GM12878 (cell line): ENCODE measurements around the gene HTR3A. TPM values are rescaled to one million over a fixed set of nuclear protein-coding genes. Genes with fewer than 3 reads are reported as not detected.

ENCODE experiments used
- ATAC-seq: fragments of 200-7000 bp; cut with Tn5 transposase; 3 replicates; pipeline ENCODE4 v1.9.1; 2020; ENCODE audit warnings: mild to moderate bottlenecking, moderate library complexity
- BruUV-seq: library from RNA; stranded (reverse); fragments of 400-500 nt; replicated peaks from 2 replicates; lab custom pipeline; 2021; lab: Mats Ljungman, UMichigan
- CTCF ChIA-PET: fragments of 300-600 bp; sonication (Branson Sonifier 250); formaldehyde crosslinking; extraction: SDS; loops from one replicate; lab custom pipeline; 2021; ENCODE audit warnings: inconsistent platforms; lab: Yijun Ruan, JAX
- POLR2A ChIA-PET: fragments of 350-600 bp; formaldehyde crosslinking; extraction: SDS; loops from one replicate; lab custom pipeline; 2021; ENCODE audit warnings: inconsistent platforms; lab: Charles Lee
- RAD21 ChIA-PET: fragments of 300-600 bp; sonication (Branson Sonifier 250); formaldehyde crosslinking; loops from one replicate; lab custom pipeline; 2023; ENCODE audit warnings: antibody characterized with exemption; ENCODE audit not compliant: unreplicated experiment; lab: Charles Lee
- SMC1A ChIA-PET: fragments of 300-600 bp; sonication (Branson Sonifier 250); formaldehyde crosslinking; loops from one replicate; lab custom pipeline; 2023; ENCODE audit not compliant: unreplicated experiment, uncharacterized antibody; lab: Charles Lee
- DNase-seq: peaks from one replicate; pipeline ENCODE4 v3.0.0-alpha.2; 2011; ENCODE audit warnings: low read depth, low spot score
- FAIRE-seq: peaks from 3 replicates; lab custom pipeline; 2011; peaks lifted over from hg19 to GRCh38; lab: Jason Lieb, UNC
- H2AFZ ChIP-seq: 2 replicates; pipeline ENCODE4 v1.6.0; 2011; ENCODE audit warnings: low read depth, low read length, control low read depth; ENCODE audit not compliant: control insufficient read depth
- H3K27ac ChIP-seq: 2 replicates; pipeline ENCODE4 v1.5.1; 2011; ENCODE audit warnings: control low read depth; ENCODE audit not compliant: control insufficient read depth, insufficient read depth
- H3K27me3 ChIP-seq, 2 experiments: replicated peaks in 1 of 2; 2 replicates each; pipeline versions ENCODE4 v1.6.0 to v1.6.1; 2011; ENCODE audit warnings: low read length in 1 of 2; ENCODE audit not compliant: control insufficient read depth in 2 of 2, insufficient read depth in 2 of 2
- H3K36me3 ChIP-seq, 2 experiments: 2 replicates each; pipeline ENCODE4 v1.5.1; 2011; ENCODE audit warnings: low read length in 1 of 2; ENCODE audit not compliant: control insufficient read depth in 2 of 2, insufficient read depth in 2 of 2
- H3K4me1 ChIP-seq: 2 replicates; pipeline ENCODE4 v1.6.1; 2011; ENCODE audit warnings: mild to moderate bottlenecking, low read length, moderate library complexity, mixed read lengths; ENCODE audit not compliant: control insufficient read depth, insufficient read depth
- H3K4me2 ChIP-seq: 2 replicates; pipeline ENCODE4 v1.6.0; 2011; ENCODE audit warnings: control low read depth; ENCODE audit not compliant: control insufficient read depth, insufficient read depth
- H3K4me3 ChIP-seq: fragments of 200-600 bp; sonication (generic); 2 replicates; pipeline ENCODE4 v1.5.1; 2016
- H3K79me2 ChIP-seq: 2 replicates; pipeline ENCODE4 v1.6.0; 2011; ENCODE audit warnings: low read length; ENCODE audit not compliant: control insufficient read depth, insufficient read depth
- H3K9ac ChIP-seq: 2 replicates; pipeline ENCODE4 v1.8.0; 2011; ENCODE audit warnings: low read length, control low read depth, mixed read lengths; ENCODE audit not compliant: control insufficient read depth, insufficient read depth
- H3K9me3 ChIP-seq: replicated peaks from 3 replicates; pipeline ENCODE4 v1.5.1; 2011; ENCODE audit warnings: mild to moderate bottlenecking, low read length; ENCODE audit not compliant: control insufficient read depth, insufficient read depth
- H4K20me1 ChIP-seq: 2 replicates; pipeline ENCODE4 v1.6.0; 2011; ENCODE audit not compliant: control insufficient read depth, insufficient read depth
- BRCA1 ChIP-seq: IDR thresholded peaks from 2 replicates; pipeline ENCODE4 v1.6.1; 2011; ENCODE audit warnings: low read depth, low read length, improper control_type of control experiment
- CBX3 ChIP-seq: fragments of 200-600 bp; sonication (generic); IDR thresholded peaks from 2 replicates; pipeline ENCODE4 v1.6.1; 2016; ENCODE audit warnings: low read depth, borderline replicate concordance
- CHD1 ChIP-seq: IDR thresholded peaks from 2 replicates; pipeline ENCODE4 v1.6.1; 2012; ENCODE audit warnings: low read depth, low read length, improper control_type of control experiment
- CHD4 ChIP-seq: fragments of 200-600 bp; sonication (generic); IDR thresholded peaks from 2 replicates; pipeline ENCODE4 v1.6.1; 2016; ENCODE audit warnings: mild to moderate bottlenecking
- CREB1 ChIP-seq: IDR thresholded peaks from 2 replicates; pipeline ENCODE4 v1.6.1; 2012; ENCODE audit warnings: low read depth, mild to moderate bottlenecking, inconsistent platforms
- EP300 ChIP-seq, 2 experiments: fragments of 150-350 bp in 1 of 2; IDR thresholded peaks; 2 replicates each; pipeline ENCODE4 v1.6.1; 2011 to 2012; ENCODE audit warnings: low read depth in 2 of 2, low read length in 2 of 2, borderline replicate concordance in 1 of 2, improper control_type of control experiment in 1 of 2, inconsistent platforms in 1 of 2; ENCODE audit not compliant: control insufficient read depth in 1 of 2
- ESRRA ChIP-seq: IDR thresholded peaks from 2 replicates; pipeline ENCODE4 v1.6.1; 2012; ENCODE audit warnings: mild to moderate bottlenecking, low read length, improper control_type of control experiment
- FOS ChIP-seq: IDR thresholded peaks from 3 replicates; pipeline ENCODE4 v1.6.1; 2011; ENCODE audit warnings: borderline replicate concordance; ENCODE audit not compliant: insufficient read length; ENCODE audit errors: extremely low read depth
- HCFC1 ChIP-seq: fragments of 150-350 bp; IDR thresholded peaks from 2 replicates; pipeline ENCODE4 v1.6.1; 2014; ENCODE audit warnings: low read length
- HDAC6 ChIP-seq: fragments of 200-600 bp; sonication (generic); IDR thresholded peaks from one replicate; pipeline ENCODE4 v1.8.0; 2017; ENCODE audit warnings: antibody characterized with exemption; ENCODE audit not compliant: unreplicated experiment
- LARP7 ChIP-seq: fragments of 450-650 bp; IDR thresholded peaks from 2 replicates; pipeline ENCODE4 v1.6.1; 2017; ENCODE audit warnings: mild to moderate bottlenecking
- MEF2B ChIP-seq: fragments of 450-650 bp; IDR thresholded peaks from 2 replicates; pipeline ENCODE4 v1.6.1; 2018; ENCODE audit warnings: mild to moderate bottlenecking, moderate library complexity; ENCODE audit not compliant: partially characterized antibody, poor library complexity, severe bottlenecking
- POU2F2 ChIP-seq: IDR thresholded peaks from 3 replicates; pipeline ENCODE4 v1.6.1; 2011; ENCODE audit warnings: low read depth, mild to moderate bottlenecking, low read length, borderline replicate concordance
- RB1 ChIP-seq: fragments of 450-650 bp; formaldehyde crosslinking; IDR thresholded peaks from 2 replicates; pipeline ENCODE4 v1.6.1; 2017; ENCODE audit warnings: mild to moderate bottlenecking, borderline replicate concordance
- RBBP5 ChIP-seq: fragments of 200-600 bp; sonication (generic); conservative IDR thresholded peaks from 2 replicates; pipeline ENCODE4 v1.6.1; 2016
- RCOR1 ChIP-seq: conservative IDR thresholded peaks from 2 replicates; pipeline ENCODE4 v1.6.1; 2012; ENCODE audit warnings: low read depth, low read length, improper control_type of control experiment
- TCF12 ChIP-seq: IDR thresholded peaks from 2 replicates; pipeline ENCODE4 v1.6.1; 2011; ENCODE audit warnings: low read depth, mild to moderate bottlenecking, low read length
- ZBED1 ChIP-seq: IDR thresholded peaks from 2 replicates; pipeline ENCODE4 v1.6.1; 2016; ENCODE audit warnings: borderline replicate concordance
- ZNF274 ChIP-seq: IDR thresholded peaks from one replicate; pipeline ENCODE4 v1.8.0; 2011; ENCODE audit not compliant: insufficient read length, insufficient read depth
- WGBS: methylation state at CpG from one replicate; pipeline ENCODE4 v1.1.6; 2016; ENCODE audit warnings: low lambda C conversion rate; ENCODE audit not compliant: insufficient replicate concordance, insufficient coverage; ENCODE audit errors: missing lambda C conversion rate; 5-methylcytosine and 5-hydroxymethylcytosine counted together
- in situ Hi-C: fragments of 300-500 bp; cut with MboI; formaldehyde crosslinking; loops from 9 replicates; pipeline ENCODE4 v1.14.3; 2018; ENCODE audit warnings: mixed read lengths
- intact Hi-C: fragments of 100-400 bp; cut with micrococcal nuclease; formaldehyde crosslinking; loops from one replicate; pipeline ENCODE4 v1.14.2; 2022; ENCODE audit not compliant: unreplicated experiment
- polyA plus RNA-seq, 11 experiments: library from polyadenylated mRNA; depleted of rRNA in 4 of 11; unstranded in 6 of 11; stranded (reverse) in 5 of 11; fragments of >200 nt; fragmentation: Nextera tagmentation in 4 of 11; fragmentation: Illumina TruSeq in 1 of 11; extraction: Ambion mirVana in 4 of 11; extraction: Trizol in 1 of 11; gene quantifications; 1 replicate in 1 of 11; 2 replicates in 10 of 11; pipeline versions ENCODE4 v1.2.1 to v1.2.3, GENCODE V29; 2011 to 2016; ENCODE audit warnings: inconsistent platforms in 2 of 11, missing spikeins in 2 of 11, low read depth in 1 of 11
- total RNA-seq, 4 experiments: library from RNA; depleted of rRNA in 3 of 4; stranded (reverse); fragments of >200 nt in 3 of 4; fragmentation: Illumina TruSeq in 1 of 4; extraction: Trizol in 1 of 4; gene quantifications; 2 replicates each; pipeline versions ENCODE4 v1.2.1 to v1.2.3, GENCODE V29; 2013 to 2021
- TF ChIP-seq, protein P1 (sequence below): fragments of 450-650 bp; IDR thresholded peaks from 2 replicates; pipeline ENCODE4 v1.6.1; 2014; ENCODE audit warnings: mild to moderate bottlenecking

HTR3A gene
- total and polyA plus RNA-seq, 10 of the 15 experiments (the other 5 are each of a cell fraction or from before 2014, with no cell fraction given), result not detected

DNA sequence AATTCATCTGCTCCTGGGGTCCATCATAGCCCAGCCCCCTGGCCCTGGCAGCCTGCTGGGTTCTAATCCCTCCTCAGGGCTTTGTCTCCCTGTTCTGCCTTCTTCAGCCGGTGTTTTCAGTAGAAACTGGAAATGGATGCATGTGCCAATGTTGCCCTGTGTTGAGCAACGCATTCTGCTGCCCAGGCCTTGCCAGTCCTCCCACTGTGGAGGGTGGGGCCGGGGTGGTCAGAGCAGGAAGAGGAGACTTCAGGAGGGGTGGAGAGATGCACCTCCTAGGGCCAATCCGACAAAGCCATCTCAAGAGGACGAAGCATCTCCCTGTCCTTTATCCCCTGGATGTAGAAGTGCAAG, 57.0 kb downstream of the HTR3A start:
- Histone ChIP-seq H3K4me3 (no peak overlapping the region), H4K20me1 (no peaks in the 10 kb centered on the region), H2AFZ (no peak overlapping the region), H3K4me1 (no peaks in the 10 kb centered on the region), H3K27me3 (no peaks in the 10 kb centered on the region; a peak in 1 of 4 replicates), H3K9me3 (no peaks in the 10 kb centered on the region), H3K79me2 (no peaks in the 10 kb centered on the region), H3K27ac (no peak overlapping the region), H3K36me3 (no peaks in the 10 kb centered on the region), H3K9ac (no peak overlapping the region), H3K4me2 (no peak overlapping the region)
- in situ Hi-C loops, result no loop called here
- 25% methylated on average over 5 of the region's 5 CpGs for WGBS
- ChIA-PET CTCF (no interaction called here), POLR2A (no interaction called here), RAD21 (no interaction called here), SMC1A (no interaction called here)
- DNase-seq, result no peak
- FAIRE-seq, result no peak
- ATAC-seq, result no peak
- no TSS peak for BruUV-seq
- TF ChIP-seq RCOR1 (no peak), ZBED1 (no peak), POU2F2 (no peak)
- TF ChIP-seq, protein P1, sequence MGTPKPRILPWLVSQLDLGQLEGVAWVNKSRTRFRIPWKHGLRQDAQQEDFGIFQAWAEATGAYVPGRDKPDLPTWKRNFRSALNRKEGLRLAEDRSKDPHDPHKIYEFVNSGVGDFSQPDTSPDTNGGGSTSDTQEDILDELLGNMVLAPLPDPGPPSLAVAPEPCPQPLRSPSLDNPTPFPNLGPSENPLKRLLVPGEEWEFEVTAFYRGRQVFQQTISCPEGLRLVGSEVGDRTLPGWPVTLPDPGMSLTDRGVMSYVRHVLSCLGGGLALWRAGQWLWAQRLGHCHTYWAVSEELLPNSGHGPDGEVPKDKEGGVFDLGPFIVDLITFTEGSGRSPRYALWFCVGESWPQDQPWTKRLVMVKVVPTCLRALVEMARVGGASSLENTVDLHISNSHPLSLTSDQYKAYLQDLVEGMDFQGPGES, result no peak
- intact Hi-C loops, result no loop called here

DNA sequence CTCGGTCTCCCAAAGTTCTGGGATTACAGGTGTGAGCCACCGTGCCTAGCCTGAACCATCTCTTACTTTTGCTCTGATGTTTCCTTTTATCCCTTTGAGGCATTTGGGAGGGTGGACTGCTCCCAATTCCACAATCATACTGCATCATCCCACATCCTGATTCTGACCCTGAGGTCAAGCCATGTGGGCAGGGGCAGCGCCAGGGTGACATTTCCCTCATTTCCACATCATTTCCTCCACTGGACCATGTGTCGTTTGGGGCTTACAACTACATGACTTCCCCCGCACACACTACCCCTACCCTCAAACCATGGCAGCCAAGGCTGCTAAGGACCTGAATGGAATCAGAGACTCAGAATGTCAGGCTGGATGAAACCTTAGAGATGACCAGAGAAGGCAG, 58.2 kb downstream of the HTR3A start:
- intact Hi-C loops, result no loop called here
- Histone ChIP-seq H3K4me3 (no peak overlapping the region), H3K4me2 (no peak overlapping the region), H3K79me2 (no peaks in the 10 kb centered on the region), H2AFZ (no peak overlapping the region), H3K36me3 (no peaks in the 10 kb centered on the region), H3K9ac (no peak overlapping the region), H3K4me1 (no peaks in the 10 kb centered on the region), H3K27me3 (no peaks in the 10 kb centered on the region; a peak in 1 of 4 replicates), H4K20me1 (no peaks in the 10 kb centered on the region), H3K27ac (no peak overlapping the region), H3K9me3 (no peaks in the 10 kb centered on the region)
- DNase-seq (no peak), FAIRE-seq (no peak), ATAC-seq (no peak)
- in situ Hi-C loops, result no loop called here
- BruUV-seq, result no TSS peak
- POLR2A ChIA-PET, result no interaction called here
- SMC1A ChIA-PET, result no interaction called here
- WGBS, result 55% methylated on average over 5 of the region's 5 CpGs
- RAD21 ChIA-PET, result no interaction called here
- TF ChIP-seq ZNF274 (no peak), FOS (no peak), MEF2B (no peak), CHD1 (no peak), TCF12 (no peak), HCFC1 (no peak), ESRRA (no peak), CREB1 (no peak), EP300 (IDR thresholded peaks at IDR 0.05; ENCODE audit: borderline replicate concordance in 1 of 2, control insufficient read depth in 1 of 2, low read depth in 2 of 2, low read length in 2 of 2) (no peak), BRCA1 (no peak), HDAC6 (no peak), LARP7 (no peak), RB1 (no peak), CHD4 (no peak), CBX3 (no peak), RBBP5 (no peak)
- CTCF ChIA-PET, result no interaction called here
